AG04450 (cell line): ENCODE data around the gene B3GALNT1. TPM values are rescaled to one million over a fixed set of nuclear protein-coding genes. Genes with fewer than 3 reads are reported as not detected.

Source experiments
- CTCF ChIA-PET: fragments of 300-600, 350-600 bp; formaldehyde crosslinking; extraction: SDS; loops from one replicate; lab custom pipeline; 2022; ENCODE audit warnings: antibody characterized with exemption, inconsistent platforms; lab: Charles Lee
- POLR2A ChIA-PET: fragments of 350-600 bp; formaldehyde crosslinking; extraction: SDS; loops from one replicate; lab custom pipeline; 2021; ENCODE audit warnings: antibody characterized with exemption, inconsistent platforms; lab: Yijun Ruan, JAX
- DNase-seq: peaks from one replicate; pipeline ENCODE4 v3.0.0-alpha.2; 2011; ENCODE audit warnings: low read depth, low spot score
- H3K27ac ChIP-seq: one replicate; pipeline ENCODE4 v1.5.1; 2012; ENCODE audit warnings: low read depth, low read length, control low read depth
- H3K27me3 ChIP-seq: one replicate; pipeline ENCODE4 v1.6.0; 2012; ENCODE audit warnings: low read length; ENCODE audit not compliant: control insufficient read depth, insufficient read depth
- H3K4me3 ChIP-seq: 2 replicates; pipeline ENCODE4 v1.5.1; 2011; ENCODE audit warnings: mild to moderate bottlenecking, low read depth, low read length, control low read depth
- H3K9me3 ChIP-seq: 2 replicates; pipeline ENCODE4 v1.5.1; 2012; ENCODE audit warnings: low read length; ENCODE audit not compliant: control insufficient read depth, insufficient read depth
- polyA minus RNA-seq: library from RNA; depleted of rRNA, polyadenylated mRNA; stranded (reverse); fragments of >200 nt; gene quantifications from 2 replicates; pipeline ENCODE4 v1.2.3, GENCODE V29; 2011; rRNA and poly(A)+ RNA removed
- polyA plus RNA-seq: library from polyadenylated mRNA; depleted of rRNA; stranded (reverse); fragments of >200 nt; gene quantifications from 2 replicates; pipeline ENCODE4 v1.2.3, GENCODE V29; 2011; rRNA removed
- TF ChIP-seq, protein P1 (sequence below): IDR thresholded peaks from 2 replicates; pipeline ENCODE4 v1.5.1; 2011; ENCODE audit warnings: low read depth, low read length, control low read depth, inconsistent platforms

The B3GALNT1 gene, protein sequence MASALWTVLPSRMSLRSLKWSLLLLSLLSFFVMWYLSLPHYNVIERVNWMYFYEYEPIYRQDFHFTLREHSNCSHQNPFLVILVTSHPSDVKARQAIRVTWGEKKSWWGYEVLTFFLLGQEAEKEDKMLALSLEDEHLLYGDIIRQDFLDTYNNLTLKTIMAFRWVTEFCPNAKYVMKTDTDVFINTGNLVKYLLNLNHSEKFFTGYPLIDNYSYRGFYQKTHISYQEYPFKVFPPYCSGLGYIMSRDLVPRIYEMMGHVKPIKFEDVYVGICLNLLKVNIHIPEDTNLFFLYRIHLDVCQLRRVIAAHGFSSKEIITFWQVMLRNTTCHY
- 8.2 and 8.8 TPM in 2 replicates for polyA plus RNA-seq
- polyA minus RNA-seq, result 9.2 and 11.1 TPM in 2 replicates

DNA sequence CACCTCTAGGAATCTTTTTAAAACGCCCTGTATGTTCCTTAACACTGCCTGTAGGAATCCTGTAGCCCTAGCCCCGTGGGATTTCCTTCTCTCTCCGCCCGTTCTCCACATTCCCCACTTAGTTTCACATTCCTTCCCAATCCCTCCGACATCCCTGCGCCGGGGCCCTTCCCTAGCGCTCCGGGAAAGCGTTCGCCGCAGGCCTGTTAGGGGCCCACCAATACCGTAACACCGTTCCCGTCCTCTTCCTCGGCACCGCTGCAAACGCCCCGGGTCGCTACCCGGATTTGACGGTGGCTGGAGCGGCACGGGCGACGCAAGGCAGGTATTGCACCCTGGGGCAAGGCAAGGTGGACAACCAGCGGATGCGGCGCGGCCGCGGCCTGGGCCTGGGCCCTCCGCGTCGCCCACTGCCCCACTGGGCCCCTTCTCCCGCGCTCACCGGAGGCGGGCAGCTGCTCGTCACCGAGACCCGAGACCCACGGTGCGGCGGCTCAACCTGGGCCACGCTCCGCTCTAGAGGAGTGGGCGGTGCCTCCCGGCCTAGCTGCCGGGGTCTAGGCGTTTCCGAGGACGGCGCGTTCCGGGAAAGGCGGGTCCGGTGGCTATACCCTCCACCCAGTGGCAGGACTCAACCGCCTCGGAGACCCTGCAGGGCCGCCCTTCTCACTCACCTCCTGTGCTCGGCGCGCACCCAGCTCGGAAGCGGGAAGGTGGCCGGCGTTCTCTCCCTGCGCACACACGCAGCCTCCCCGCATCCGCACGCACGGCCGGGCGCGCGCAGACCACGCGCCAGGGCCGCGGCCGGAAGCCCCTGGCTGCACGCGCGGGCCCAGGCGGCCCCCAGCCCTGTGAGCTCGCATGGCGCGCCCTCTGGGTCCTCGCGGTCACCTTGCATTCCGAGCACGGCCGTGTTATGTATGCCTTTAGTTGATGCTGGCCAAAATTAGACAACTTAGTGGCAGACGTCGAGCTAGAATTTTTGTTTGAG is at the start of gene B3GALNT1:
B3GALNT1 (minus strand) TSS at position 789 of the 991 bp plus-strand sequence. CDS start 18,595 bp downstream, outside the sequence.
- Histone ChIP-seq H3K9me3 (no peaks in the 10 kb centered on the region; the same call in 1 of the 2 replicates), H3K27me3 (no peaks in the 10 kb centered on the region), H3K4me3 (peak within 1 kb of the TSS; percentile 77), H3K27ac (no peak within 1 kb of the TSS)
- peak; percentile 20 for DNase-seq
- TF ChIP-seq, protein P1, sequence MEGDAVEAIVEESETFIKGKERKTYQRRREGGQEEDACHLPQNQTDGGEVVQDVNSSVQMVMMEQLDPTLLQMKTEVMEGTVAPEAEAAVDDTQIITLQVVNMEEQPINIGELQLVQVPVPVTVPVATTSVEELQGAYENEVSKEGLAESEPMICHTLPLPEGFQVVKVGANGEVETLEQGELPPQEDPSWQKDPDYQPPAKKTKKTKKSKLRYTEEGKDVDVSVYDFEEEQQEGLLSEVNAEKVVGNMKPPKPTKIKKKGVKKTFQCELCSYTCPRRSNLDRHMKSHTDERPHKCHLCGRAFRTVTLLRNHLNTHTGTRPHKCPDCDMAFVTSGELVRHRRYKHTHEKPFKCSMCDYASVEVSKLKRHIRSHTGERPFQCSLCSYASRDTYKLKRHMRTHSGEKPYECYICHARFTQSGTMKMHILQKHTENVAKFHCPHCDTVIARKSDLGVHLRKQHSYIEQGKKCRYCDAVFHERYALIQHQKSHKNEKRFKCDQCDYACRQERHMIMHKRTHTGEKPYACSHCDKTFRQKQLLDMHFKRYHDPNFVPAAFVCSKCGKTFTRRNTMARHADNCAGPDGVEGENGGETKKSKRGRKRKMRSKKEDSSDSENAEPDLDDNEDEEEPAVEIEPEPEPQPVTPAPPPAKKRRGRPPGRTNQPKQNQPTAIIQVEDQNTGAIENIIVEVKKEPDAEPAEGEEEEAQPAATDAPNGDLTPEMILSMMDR, result no peak
- POLR2A ChIA-PET, result no interaction called here
- CTCF ChIA-PET, result interaction anchor here (1.1 kb wide), 1 partner anchor 169 kb away, joined by 3 read pairs; no protein-coding TSS in a partner anchor

DNA sequence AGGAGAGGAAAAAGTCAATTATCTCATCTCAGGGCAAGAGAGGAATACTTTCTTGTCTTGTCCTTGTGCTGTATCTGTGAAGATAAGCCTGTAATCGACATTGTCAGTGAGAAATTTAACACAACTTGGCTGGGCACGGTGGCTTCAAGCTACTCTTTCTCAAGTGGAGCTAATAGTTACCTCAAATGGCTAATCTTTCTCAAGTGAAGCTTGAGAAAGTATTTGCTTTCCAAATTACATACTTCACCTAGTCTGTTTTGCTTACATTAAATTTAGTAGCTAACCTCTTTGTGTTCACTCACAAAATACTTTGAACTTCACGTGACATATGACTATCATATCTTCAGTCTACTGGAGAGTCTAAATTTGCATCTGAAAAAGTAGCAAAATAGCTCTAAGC is 48.3 kb upstream of the B3GALNT1 start:
- no peak for DNase-seq
- CTCF ChIA-PET, result interaction anchor here (1.1 kb wide), 1 partner anchor 121 kb away, joined by 5 read pairs; no protein-coding TSS in a partner anchor
- no peaks in the 10 kb centered on the region for H3K27me3 ChIP-seq

DNA sequence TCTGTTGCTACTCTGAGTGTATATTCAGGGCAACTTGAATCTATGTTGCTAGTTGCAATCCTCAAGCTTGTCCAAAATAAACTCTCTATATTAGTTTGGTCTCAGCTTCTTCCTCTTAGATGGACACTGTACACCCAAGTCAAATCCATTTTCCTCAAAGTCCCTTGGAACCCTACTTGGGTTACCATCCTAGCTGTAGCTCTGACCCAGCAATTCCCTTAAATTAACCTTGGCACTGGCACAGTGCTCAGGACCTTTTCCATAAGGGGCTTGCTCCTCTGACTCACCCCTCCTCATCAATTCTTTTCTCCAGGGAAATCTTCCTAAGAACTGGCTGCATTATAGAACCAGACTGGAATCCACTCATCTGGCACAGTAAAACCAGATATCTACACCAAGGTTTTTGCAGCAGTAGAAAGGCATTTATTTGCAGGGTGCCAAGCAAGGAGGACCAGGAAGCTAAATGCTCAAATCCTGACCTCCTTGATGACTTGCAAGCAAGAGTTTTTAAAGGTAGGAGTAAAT is 44.9 kb upstream of the B3GALNT1 start:
- ChIA-PET CTCF (interaction anchor here (0.6 kb wide), 1 partner anchor 125 kb away, joined by 3 read pairs; no protein-coding TSS in a partner anchor), POLR2A (no interaction called here)
- H3K27ac ChIP-seq, result no peak overlapping the region

More for the DNA sequence above, 48.3 kb upstream of the B3GALNT1 start:
- no peaks in the 10 kb centered on the region for H3K9me3 ChIP-seq
- H3K4me3 ChIP-seq, result no peak overlapping the region
- TF ChIP-seq, protein P1, result no peak
- POLR2A ChIA-PET, result no interaction called here
- no peak overlapping the region for H3K27ac ChIP-seq

DNA sequence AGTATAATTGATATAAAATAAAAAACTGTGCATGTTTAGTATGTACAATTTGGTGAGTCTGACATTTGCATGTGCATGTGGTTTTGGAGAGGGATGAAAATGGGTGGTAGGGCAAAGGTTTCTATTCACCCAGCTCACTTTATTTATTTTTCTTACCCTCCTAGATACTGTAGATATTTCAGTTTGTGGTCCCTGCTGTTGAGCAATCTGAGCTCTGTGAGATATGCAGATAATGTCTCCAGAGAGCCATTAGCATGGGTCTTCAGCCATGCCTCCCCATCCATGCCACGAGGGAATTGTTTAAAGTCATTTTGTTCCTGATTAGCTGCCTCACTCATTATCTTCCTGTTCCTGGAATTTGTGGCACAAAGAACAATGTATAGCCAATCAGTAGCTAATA is 44.4 kb upstream of the B3GALNT1 start:
- H3K9me3 ChIP-seq, result no peaks in the 10 kb centered on the region
- ChIA-PET CTCF (interaction anchor here (0.6 kb wide), 1 partner anchor 125 kb away, joined by 3 read pairs; no protein-coding TSS in a partner anchor), POLR2A (no interaction called here)
- TF ChIP-seq, protein P1, result no peak
- H3K4me3 ChIP-seq, result no peak overlapping the region
- no peaks in the 10 kb centered on the region for H3K27me3 ChIP-seq
- H3K27ac ChIP-seq, result no peak overlapping the region
- DNase-seq, result no peak

More for the DNA sequence above, 44.9 kb upstream of the B3GALNT1 start:
- no peak for DNase-seq
- TF ChIP-seq, protein P1, result no peak
- Histone ChIP-seq H3K4me3 (no peak overlapping the region), H3K27me3 (no peaks in the 10 kb centered on the region), H3K9me3 (no peaks in the 10 kb centered on the region)
